ENCODE results near the gene NAB2. TPM values are rescaled to one million over a fixed set of nuclear protein-coding genes. Genes with fewer than 3 reads are reported as not detected.

The NAB2 gene
- total RNA-seq, 4 donors from 2014 or later, result 21.6 to 41.5 (median 35.1) TPM

GRCh38 chr12:57094208-57095160 lies 5.6 kb downstream of the NAB2 start:
- peaks cover 42 to 67% (median 59%) of the 10 kb centered on the region in 4 donors for H3K4me1 ChIP-seq
- no peaks in the 10 kb centered on the region for H3K27me3 ChIP-seq
- WGBS, result 38% methylated on average over 15 of the region's 15 CpGs
- peak overlapping the region; percentile 99 to 100 (median 100) for H3K27ac ChIP-seq (replicated peaks in 1 of 4)
- no peaks in the 10 kb centered on the region for H3K9me3 ChIP-seq
- DNase-seq (ENCODE audit: extremely low spot score), result no peak
- H3K36me3 ChIP-seq, result peaks cover 49 to 81% (median 79%) of the 10 kb centered on the region in 4 donors
- TF ChIP-seq EP300 (IDR thresholded peaks at IDR 0.05) (no peak), CTCF (IDR thresholded peaks at IDR 0.05) (no peak), POLR2AphosphoS5 (IDR thresholded peaks at IDR 0.05) (peak in 1 of 2 donors; percentile 5), POLR2A (IDR thresholded peaks at IDR 0.05; ENCODE audit: low read depth) (no peak)
- intact Hi-C loops (cut with DNase I), result loop anchor here (10.0 kb wide), 1 partner anchor 460 kb away; the partner anchor contains the start of gene BAZ2A
- peak overlapping the region; percentile 1 to 18 (median 10) for H3K4me3 ChIP-seq

- H3K4me3 ChIP-seq, result no peak overlapping the region
- intact Hi-C loops (cut with DNase I), result loop anchor here (10.0 kb wide), 1 partner anchor 461 kb away; the partner anchor contains the start of gene BAZ2A
- WGBS, result 70% methylated on average over 3 of the region's 3 CpGs
- no peaks in the 10 kb centered on the region for H3K9me3 ChIP-seq
- no peaks in the 10 kb centered on the region for H3K27me3 ChIP-seq
- H3K4me1 ChIP-seq, result peaks cover 38 to 62% (median 54%) of the 10 kb centered on the region in 4 donors
- DNase-seq (ENCODE audit: extremely low spot score), result no peak
- TF ChIP-seq POLR2AphosphoS5 (IDR thresholded peaks at IDR 0.05) (no peak), POLR2A (IDR thresholded peaks at IDR 0.05; ENCODE audit: low read depth) (no peak), EP300 (IDR thresholded peaks at IDR 0.05) (no peak), CTCF (IDR thresholded peaks at IDR 0.05) (no peak)
- H3K27ac ChIP-seq (replicated peaks in 1 of 4), result peak overlapping the region; percentile 99 to 100 (median 100)
- peaks cover 56 to 90% (median 87%) of the 10 kb centered on the region in 4 donors for H3K36me3 ChIP-seq
Measured at GRCh38 chr12:57095440-57095839, 6.5 kb downstream of the NAB2 start.

GRCh38 chr12:57096099-57096572 lies 7.2 kb downstream of the NAB2 start:
- TF ChIP-seq POLR2A (IDR thresholded peaks at IDR 0.05; ENCODE audit: low read depth) (no peak), EP300 (IDR thresholded peaks at IDR 0.05) (no peak), POLR2AphosphoS5 (IDR thresholded peaks at IDR 0.05) (no peak), CTCF (IDR thresholded peaks at IDR 0.05) (no peak)
- DNase-seq (ENCODE audit: extremely low spot score), result no peak
- Histone ChIP-seq H3K27me3 (no peaks in the 10 kb centered on the region), H3K4me3 (no peak overlapping the region), H3K9me3 (no peaks in the 10 kb centered on the region), H3K27ac (replicated peaks in 1 of 4) (peak overlapping the region in 2 of 4 donors; percentile 99 to 100), H3K36me3 (peaks cover 56 to 93% (median 86%) of the 10 kb centered on the region in 4 donors), H3K4me1 (peaks cover 31 to 55% (median 47%) of the 10 kb centered on the region in 4 donors)
- intact Hi-C loops (cut with DNase I), result loop anchor here (10.0 kb wide), 1 partner anchor 461 kb away; the partner anchor contains the start of gene BAZ2A
- 72% methylated on average over 6 of the region's 6 CpGs for WGBS

- peak overlapping the region in 2 of 4 donors; percentile 99 to 100 for H3K27ac ChIP-seq (replicated peaks in 1 of 4)
- DNase-seq (ENCODE audit: extremely low spot score), result no peak
- H3K4me1 ChIP-seq, result peaks cover 23 to 47% (median 39%) of the 10 kb centered on the region in 4 donors
- H3K9me3 ChIP-seq, result no peaks in the 10 kb centered on the region
- 89% methylated on average over 8 of the region's 8 CpGs for WGBS
- H3K4me3 ChIP-seq, result no peak overlapping the region
- H3K36me3 ChIP-seq, result peaks cover 57 to 93% (median 83%) of the 10 kb centered on the region in 4 donors
- TF ChIP-seq POLR2AphosphoS5 (IDR thresholded peaks at IDR 0.05) (no peak), POLR2A (IDR thresholded peaks at IDR 0.05; ENCODE audit: low read depth) (no peak), EP300 (IDR thresholded peaks at IDR 0.05) (no peak), CTCF (IDR thresholded peaks at IDR 0.05) (no peak)
- intact Hi-C loops (cut with DNase I), result loop anchor here (10.0 kb wide), 1 partner anchor 462 kb away; the partner anchor contains the start of gene BAZ2A
- no peaks in the 10 kb centered on the region for H3K27me3 ChIP-seq
Measured at GRCh38 chr12:57096748-57097553, 8.0 kb downstream of the NAB2 start.
